Measurements from ENCODE around the gene PPP1R17.

GRCh38 chr7:31640381-31640780, 46.6 kb upstream of the PPP1R17 start:
- TF ChIP-seq CTCF (IDR thresholded peaks at IDR 0.05) (no peak), SIN3A (IDR thresholded peaks at IDR 0.05; ENCODE audit: borderline replicate concordance, insufficient read depth, low read depth, low read length) (no peak), POLR2AphosphoS5 (IDR thresholded peaks at IDR 0.05; ENCODE audit: low read depth, low read length) (no peak), REST (IDR thresholded peaks at IDR 0.05; ENCODE audit: insufficient read depth in 1 of 2, low read depth in 2 of 2, low read length in 1 of 2) (no peak), TCF7L2 (IDR thresholded peaks at IDR 0.05; ENCODE audit: low read depth, low read length) (no peak)

All from Panc1 (cell line).